Body of pancreas (tissue), 4 donors: ENCODE data around the gene STAT4. TPM values are rescaled to one million over a fixed set of nuclear protein-coding genes. Genes with fewer than 3 reads are reported as not detected.

Experiments
- ATAC-seq: fragments of 150-250 bp; one replicate; pipeline ENCODE4 v1.9.1; 2016
- DNase-seq, 4 donors: peaks; one replicate each; pipeline ENCODE4 v3.0.0-alpha.2; 2019
- H3K27ac ChIP-seq, 4 donors: fragments of 200-600 bp; sonication (generic); 1 replicate in 3 of 4; 2 replicates in 1 of 4; pipeline versions ENCODE4 v1.5.1 to v1.6.1; 2016 to 2019; ENCODE audit warnings: mild to moderate bottlenecking in 1 of 4, mixed read lengths in 1 of 4, moderate library complexity in 1 of 4
- H3K27me3 ChIP-seq, 2 donors: fragments of 200-600 bp; sonication (generic); one replicate each; pipeline ENCODE4 v1.6.0; 2016; ENCODE audit warnings: mild to moderate bottlenecking in 1 of 2
- H3K36me3 ChIP-seq, 2 donors: fragments of 200-600 bp; sonication (generic); replicated peaks in 1 of 2; 2 replicates each; pipeline ENCODE4 v1.5.1; 2016; ENCODE audit warnings: low read depth in 2 of 2; ENCODE audit not compliant: insufficient read depth in 1 of 2
- H3K4me1 ChIP-seq: fragments of 200-600 bp; sonication (generic); one replicate; pipeline ENCODE4 v1.6.0; 2016
- H3K4me3 ChIP-seq, 2 donors: fragments of 200-600 bp; sonication (generic); 1 replicate in 1 of 2; 2 replicates in 1 of 2; pipeline ENCODE4 v1.5.1; 2016 to 2019
- H3K9me3 ChIP-seq, 3 donors: fragments of 200-600 bp; sonication (generic); 1 replicate in 2 of 3; 2 replicates in 1 of 3; pipeline ENCODE4 v1.5.1; 2016
- POLR2A ChIP-seq, 3 donors: fragments of 450-650 bp; IDR thresholded peaks; one replicate each; pipeline ENCODE4 v1.6.1; 2016; ENCODE audit warnings: antibody characterized with exemption in 3 of 3, mild to moderate bottlenecking in 2 of 3
- WGBS, 2 donors: methylation state at CpG; one replicate each; pipeline ENCODE4 v1.1.5; 2017; 5-methylcytosine and 5-hydroxymethylcytosine counted together
- intact Hi-C: fragments of 100-400 bp; cut with DNase I; formaldehyde crosslinking; loops from one replicate; pipeline ENCODE4 v1.15.1; 2023
- total RNA-seq, 2 donors: library from RNA; depleted of rRNA; stranded (reverse); fragments of >200 nt; gene quantifications; one replicate each; pipeline ENCODE4 v1.1.0, GENCODE V29; 2016
- TF ChIP-seq, protein P1 (sequence below), 7 experiments: fragments of 450-650 bp in 4 of 7; fragments of 200-600 bp in 3 of 7; sonication (generic) in 3 of 7; IDR thresholded peaks; one replicate each; pipeline ENCODE4 v1.5.1; 2016 to 2019; ENCODE audit warnings: antibody characterized with exemption in 7 of 7

STAT4 gene
- total RNA-seq, 2 donors from 2014 or later = 0.52 to 2.6 TPM

GRCh38 chr2:191041418-191042161, 109.2 kb downstream of the STAT4 start:
- WGBS, 2 donors = 62 to 85% methylated on average over 3 of the region's 3 CpGs
- Histone ChIP-seq H3K27ac (peak overlapping the region in 2 of 4 donors; percentile 28 to 38), H3K27me3 (no peaks in the 10 kb centered on the region), H3K4me3 (no peak overlapping the region), H3K9me3 (no peaks in the 10 kb centered on the region), H3K4me1 (peaks cover 5% of the 10 kb centered on the region), H3K36me3 (no peaks in the 10 kb centered on the region)
- TF ChIP-seq POLR2A (IDR thresholded peaks at IDR 0.05) = no peak
- TF ChIP-seq, protein P1, sequence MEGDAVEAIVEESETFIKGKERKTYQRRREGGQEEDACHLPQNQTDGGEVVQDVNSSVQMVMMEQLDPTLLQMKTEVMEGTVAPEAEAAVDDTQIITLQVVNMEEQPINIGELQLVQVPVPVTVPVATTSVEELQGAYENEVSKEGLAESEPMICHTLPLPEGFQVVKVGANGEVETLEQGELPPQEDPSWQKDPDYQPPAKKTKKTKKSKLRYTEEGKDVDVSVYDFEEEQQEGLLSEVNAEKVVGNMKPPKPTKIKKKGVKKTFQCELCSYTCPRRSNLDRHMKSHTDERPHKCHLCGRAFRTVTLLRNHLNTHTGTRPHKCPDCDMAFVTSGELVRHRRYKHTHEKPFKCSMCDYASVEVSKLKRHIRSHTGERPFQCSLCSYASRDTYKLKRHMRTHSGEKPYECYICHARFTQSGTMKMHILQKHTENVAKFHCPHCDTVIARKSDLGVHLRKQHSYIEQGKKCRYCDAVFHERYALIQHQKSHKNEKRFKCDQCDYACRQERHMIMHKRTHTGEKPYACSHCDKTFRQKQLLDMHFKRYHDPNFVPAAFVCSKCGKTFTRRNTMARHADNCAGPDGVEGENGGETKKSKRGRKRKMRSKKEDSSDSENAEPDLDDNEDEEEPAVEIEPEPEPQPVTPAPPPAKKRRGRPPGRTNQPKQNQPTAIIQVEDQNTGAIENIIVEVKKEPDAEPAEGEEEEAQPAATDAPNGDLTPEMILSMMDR (IDR thresholded peaks at IDR 0.05) = no peak
- DNase-seq (no peak), ATAC-seq (peak; percentile 45)
- intact Hi-C loops = no loop called here

DNA sequence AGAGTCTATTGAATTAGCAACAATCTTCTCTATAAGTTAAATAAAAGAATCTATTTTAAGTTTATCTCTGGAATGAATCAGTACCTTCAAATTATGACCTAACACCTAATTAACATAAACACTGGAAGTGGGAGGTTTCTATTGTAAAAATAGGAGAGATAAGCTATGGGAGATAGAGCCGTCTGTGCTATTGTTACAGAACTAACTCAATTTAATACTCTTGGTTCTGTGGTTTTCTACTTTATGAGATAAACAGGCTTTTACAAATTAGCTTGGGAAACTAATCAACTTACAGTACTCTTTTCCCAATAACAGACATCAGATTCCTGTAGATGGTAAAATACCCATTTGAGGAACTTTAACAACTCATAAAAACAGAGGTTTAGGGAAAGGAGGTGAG, 111.2 kb downstream of the STAT4 start:
- no peaks in the 10 kb centered on the region for H3K9me3 ChIP-seq

GRCh38 chr2:191038741-191039140, 112.1 kb downstream of the STAT4 start:
- no peak for DNase-seq
- ATAC-seq = no peak
- Histone ChIP-seq H3K4me3 (no peak overlapping the region), H3K27ac (no peak overlapping the region), H3K4me1 (peaks cover 5% of the 10 kb centered on the region), H3K27me3 (no peaks in the 10 kb centered on the region), H3K36me3 (no peaks in the 10 kb centered on the region), H3K9me3 (no peaks in the 10 kb centered on the region)
- WGBS, 2 donors = 78 to 90% methylated on average over 2 of the region's 2 CpGs
- TF ChIP-seq POLR2A (IDR thresholded peaks at IDR 0.05) = no peak
- TF ChIP-seq, protein P1 (IDR thresholded peaks at IDR 0.05) = no peak
- intact Hi-C loops = no loop called here

More for the DNA sequence above, 111.2 kb downstream of the STAT4 start:
- ATAC-seq (no peak), DNase-seq (no peak)
- Histone ChIP-seq H3K4me1 (peaks cover 5% of the 10 kb centered on the region), H3K27ac (no peak overlapping the region), H3K27me3 (no peaks in the 10 kb centered on the region), H3K4me3 (no peak overlapping the region), H3K36me3 (no peaks in the 10 kb centered on the region)
- WGBS, 2 donors = 78 to 82% methylated on average over 1 of the region's 1 CpG
- intact Hi-C loops = no loop called here
- TF ChIP-seq POLR2A (IDR thresholded peaks at IDR 0.05) = no peak

DNA sequence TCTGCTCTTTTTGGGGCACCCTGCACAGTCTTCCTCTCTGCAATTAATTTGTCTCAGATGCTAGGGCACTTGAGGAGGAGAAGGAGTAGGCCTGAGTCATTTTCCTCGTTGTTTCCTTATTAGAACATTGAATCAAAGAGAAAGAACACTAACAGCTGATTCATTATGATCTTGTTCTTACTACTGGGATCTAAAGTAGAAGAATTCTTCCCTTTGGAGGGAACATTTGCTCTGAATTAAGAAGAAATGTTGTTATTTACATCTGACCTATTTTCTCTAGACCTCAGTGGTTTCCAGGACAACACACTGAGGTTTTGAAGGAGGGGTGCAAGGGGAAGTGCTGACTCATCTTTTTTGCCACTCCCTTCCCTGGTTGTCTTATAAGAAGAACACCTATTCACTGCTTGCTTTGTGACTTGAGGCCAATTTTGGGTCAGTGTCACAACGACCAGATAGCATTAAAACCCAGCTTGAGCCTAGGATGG, 112.5 kb downstream of the STAT4 start:
- TF ChIP-seq POLR2A (IDR thresholded peaks at IDR 0.05) = no peak
- TF ChIP-seq, protein P1 (IDR thresholded peaks at IDR 0.05) = no peak
- no peaks in the 10 kb centered on the region for H3K9me3 ChIP-seq
- DNase-seq (no peak), ATAC-seq (no peak)
- H3K4me3 ChIP-seq = no peak overlapping the region
- 57 to 64% methylated on average over 2 of the region's 2 CpGs for whole genome bisulfite sequencing, 2 donors
- H3K36me3 ChIP-seq = no peaks in the 10 kb centered on the region
- no peaks in the 10 kb centered on the region for H3K27me3 ChIP-seq
- H3K27ac ChIP-seq = no peak overlapping the region
- intact Hi-C loops = no loop called here
- peaks cover 5% of the 10 kb centered on the region for H3K4me1 ChIP-seq

DNA sequence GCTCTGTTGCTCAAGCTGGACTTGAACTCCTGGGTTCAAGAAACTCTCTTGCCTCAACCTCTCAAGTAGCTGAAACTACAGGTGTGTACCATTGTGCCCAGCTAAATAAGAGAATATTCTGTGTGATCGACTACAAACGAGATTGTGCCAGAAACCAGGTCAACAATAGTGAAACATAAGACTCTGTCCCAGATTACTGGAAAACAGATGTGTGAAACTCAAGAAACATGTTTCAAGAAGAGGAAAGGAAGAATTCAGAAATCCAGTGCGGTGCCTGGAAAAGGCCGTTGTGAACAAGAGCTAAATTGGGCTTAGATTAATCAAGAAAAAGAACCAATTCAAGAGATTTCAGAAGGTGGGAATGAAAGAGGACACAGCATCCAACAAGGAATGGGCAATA, 113.4 kb downstream of the STAT4 start:
- H3K4me3 ChIP-seq = no peak overlapping the region
- intact Hi-C loops = no loop called here

More for the DNA sequence above, 113.4 kb downstream of the STAT4 start:
- no peak for DNase-seq
- no peaks in the 10 kb centered on the region for H3K9me3 ChIP-seq
- 76 to 85% methylated on average over 4 of the region's 4 CpGs for WGBS, 2 donors
- ATAC-seq = no peak
- peaks cover 14% of the 10 kb centered on the region for H3K4me1 ChIP-seq
- no peak for TF ChIP-seq POLR2A (IDR thresholded peaks at IDR 0.05)
- TF ChIP-seq, protein P1 (IDR thresholded peaks at IDR 0.05) = no peak
- no peaks in the 10 kb centered on the region for H3K27me3 ChIP-seq
- no peaks in the 10 kb centered on the region for H3K36me3 ChIP-seq
- no peak overlapping the region for H3K27ac ChIP-seq
